Stomach (tissue), 9 donors: Measurements from ENCODE around the gene HCN1. TPM values are rescaled to one million over a fixed set of nuclear protein-coding genes. Genes with fewer than 3 reads are reported as not detected.

ENCODE experiments used
- DNase-seq, 2 donors: peaks; one replicate each; pipeline versions ENCODE4 v3.0.0 to v3.0.0-alpha.2; 2013 to 2019
- H3K27ac ChIP-seq, 5 donors: fragments of 200-600 bp in 4 of 5; sonication (generic) in 4 of 5; one replicate each; pipeline ENCODE4 v1.5.1; 2013 to 2019; ENCODE audit warnings: mild to moderate bottlenecking in 1 of 5, moderate library complexity in 1 of 5
- H3K27me3 ChIP-seq, 3 donors: fragments of 200-600 bp; sonication (generic); one replicate each; pipeline ENCODE4 v1.5.1; 2017 to 2019; ENCODE audit warnings: mixed run types in 1 of 3
- H3K36me3 ChIP-seq, 4 donors: fragments of 200-600 bp; sonication (generic); 1 replicate in 3 of 4; 2 replicates in 1 of 4; pipeline ENCODE4 v1.5.1; 2016 to 2019
- H3K4me1 ChIP-seq, 4 donors: fragments of 200-600 bp; sonication (generic); one replicate each; pipeline ENCODE4 v1.5.1; 2016 to 2019
- H3K4me3 ChIP-seq, 4 donors: fragments of 200-600 bp; sonication (generic) in 3 of 4; one replicate each; pipeline ENCODE4 v1.5.1; 2016 to 2019; ENCODE audit warnings: mild to moderate bottlenecking in 1 of 4
- H3K9me3 ChIP-seq, 4 donors: fragments of 200-600 bp; sonication (generic); one replicate each; pipeline ENCODE4 v1.5.1; 2016 to 2019
- CTCF ChIP-seq, 7 experiments: fragments of 450-650 bp in 4 of 7; fragments of 200-600 bp in 3 of 7; sonication (generic) in 3 of 7; IDR thresholded peaks; one replicate each; pipeline ENCODE4 v1.5.1; 2016 to 2019; ENCODE audit warnings: antibody characterized with exemption in 7 of 7, control low read depth in 2 of 7, mild to moderate bottlenecking in 1 of 7
- EP300 ChIP-seq: sonication (generic); formaldehyde crosslinking; IDR thresholded peaks from one replicate; pipeline ENCODE4 v1.6.1; 2017; ENCODE audit warnings: antibody characterized with exemption
- POLR2A ChIP-seq, 4 donors: fragments of 450-650 bp; IDR thresholded peaks; one replicate each; pipeline ENCODE4 v1.6.1; 2016; ENCODE audit warnings: antibody characterized with exemption in 4 of 4, control low read depth in 2 of 4, mild to moderate bottlenecking in 1 of 4, moderate library complexity in 1 of 4
- POLR2AphosphoS5 ChIP-seq, 3 donors: sonication (generic); formaldehyde crosslinking; IDR thresholded peaks; one replicate each; pipeline ENCODE4 v1.6.1; 2016; ENCODE audit warnings: antibody characterized with exemption in 3 of 3
- WGBS, 5 donors: extraction: QIAGEN DNeasy Blood & Tissue Kit in 3 of 5; methylation state at CpG; one replicate each; pipeline versions ENCODE4 v1.1.5 to v1.1.7; 2013 to 2018; 5-methylcytosine and 5-hydroxymethylcytosine counted together
- intact Hi-C: fragments of 100-400 bp; cut with DNase I; formaldehyde crosslinking; loops from one replicate; pipeline ENCODE4 v1.15.1; 2023; ENCODE audit warnings: low total_unique reads
- polyA plus RNA-seq, 3 donors: library from polyadenylated mRNA; stranded (reverse); fragments of 200-250 nt; gene quantifications; one replicate each; pipeline ENCODE4 v1.2.3, GENCODE V29; 2013
- total RNA-seq, 5 donors: library from RNA; depleted of rRNA; stranded (reverse); fragments of >200 nt; gene quantifications; one replicate each; pipeline versions ENCODE4 v1.1.0 to v1.2.3, GENCODE V29; 2014 to 2016
- donor health status: healthy with polysubstance abuse.
- donor health status: Bipolar disorder and iron deficiency.
- donor health status: healthy.

HCN1 gene
- total and polyA plus RNA-seq, 8 donors, result 0.03 to 0.92 (median 0.29) TPM; not detected in 5

- Histone ChIP-seq H3K36me3 (no peaks in the 10 kb centered on the region), H3K4me3 (no peak overlapping the region), H3K27ac (no peak overlapping the region), H3K9me3 (no peaks in the 10 kb centered on the region), H3K4me1 (no peaks in the 10 kb centered on the region), H3K27me3 (no peaks in the 10 kb centered on the region)
- DNase-seq, result no peak
- WGBS, 5 donors, result 34 to 48% (median 43%) methylated on average over 2 of the region's 2 CpGs
- intact Hi-C loops, result no loop called here
- TF ChIP-seq POLR2A (IDR thresholded peaks at IDR 0.05) (no peak), CTCF (IDR thresholded peaks at IDR 0.05) (no peak), POLR2AphosphoS5 (IDR thresholded peaks at IDR 0.05) (no peak)
Observed at GRCh38 chr5:45274241-45274640, 421.9 kb downstream of the HCN1 start.

- no peaks in the 10 kb centered on the region for H3K36me3 ChIP-seq
- no peak overlapping the region for H3K4me3 ChIP-seq
- H3K9me3 ChIP-seq, result no peaks in the 10 kb centered on the region
- no peak for DNase-seq
- no peak overlapping the region for H3K27ac ChIP-seq
- intact Hi-C loops, result no loop called here
- H3K4me1 ChIP-seq, result no peaks in the 10 kb centered on the region
- H3K27me3 ChIP-seq, result no peaks in the 10 kb centered on the region
- 66 to 86% (median 68%) methylated on average over 1 of the region's 1 CpG for WGBS, 5 donors
- TF ChIP-seq POLR2AphosphoS5 (IDR thresholded peaks at IDR 0.05) (no peak), EP300 (no peak)
Observed at GRCh38 chr5:45271626-45272025, 424.6 kb downstream of the HCN1 start.

- Histone ChIP-seq H3K4me3 (no peak overlapping the region), H3K27ac (no peak overlapping the region), H3K4me1 (no peaks in the 10 kb centered on the region), H3K27me3 (no peaks in the 10 kb centered on the region), H3K36me3 (no peaks in the 10 kb centered on the region), H3K9me3 (peaks cover 0 to 9% (median 2%) of the 10 kb centered on the region in 4 donors)
- DNase-seq, result no peak
- TF ChIP-seq POLR2AphosphoS5 (IDR thresholded peaks at IDR 0.05) (no peak), CTCF (IDR thresholded peaks at IDR 0.05) (no peak), EP300 (no peak), POLR2A (IDR thresholded peaks at IDR 0.05) (no peak)
- intact Hi-C loops, result no loop called here
- WGBS, 5 donors, result 72 to 91% (median 82%) methylated on average over 1 of the region's 1 CpG
Observed at GRCh38 chr5:45264447-45264846, 431.7 kb downstream of the HCN1 start.

- Histone ChIP-seq H3K36me3 (no peaks in the 10 kb centered on the region), H3K9me3 (peaks cover 0 to 9% (median 2%) of the 10 kb centered on the region in 4 donors), H3K4me3 (no peak overlapping the region), H3K27ac (no peak overlapping the region), H3K4me1 (no peaks in the 10 kb centered on the region), H3K27me3 (no peaks in the 10 kb centered on the region)
- 91 to 95% (median 92%) methylated on average over 29 of the region's 29 CpGs for WGBS, 5 donors
- DNase-seq, result no peak
- intact Hi-C loops, result no loop called here
- TF ChIP-seq POLR2A (IDR thresholded peaks at IDR 0.05) (no peak), EP300 (no peak), CTCF (IDR thresholded peaks at IDR 0.05) (no peak), POLR2AphosphoS5 (IDR thresholded peaks at IDR 0.05) (no peak)
Observed at GRCh38 chr5:45262061-45262590, 434.1 kb downstream of the HCN1 start.

GRCh38 chr5:45261125-45261524 lies 435.1 kb downstream of the HCN1 start:
- 44 to 79% (median 73%) methylated on average over 4 of the region's 4 CpGs for WGBS, 5 donors
- Histone ChIP-seq H3K27ac (no peak overlapping the region), H3K27me3 (no peaks in the 10 kb centered on the region), H3K9me3 (peaks cover 0 to 13% (median 2%) of the 10 kb centered on the region in 4 donors), H3K4me1 (no peaks in the 10 kb centered on the region), H3K36me3 (no peaks in the 10 kb centered on the region), H3K4me3 (no peak overlapping the region)
- intact Hi-C loops, result no loop called here
- no peak for TF ChIP-seq POLR2A (IDR thresholded peaks at IDR 0.05)
- no peak for DNase-seq
